ENCODE measurements around the gene OTOP2.

Gene OTOP2, protein sequence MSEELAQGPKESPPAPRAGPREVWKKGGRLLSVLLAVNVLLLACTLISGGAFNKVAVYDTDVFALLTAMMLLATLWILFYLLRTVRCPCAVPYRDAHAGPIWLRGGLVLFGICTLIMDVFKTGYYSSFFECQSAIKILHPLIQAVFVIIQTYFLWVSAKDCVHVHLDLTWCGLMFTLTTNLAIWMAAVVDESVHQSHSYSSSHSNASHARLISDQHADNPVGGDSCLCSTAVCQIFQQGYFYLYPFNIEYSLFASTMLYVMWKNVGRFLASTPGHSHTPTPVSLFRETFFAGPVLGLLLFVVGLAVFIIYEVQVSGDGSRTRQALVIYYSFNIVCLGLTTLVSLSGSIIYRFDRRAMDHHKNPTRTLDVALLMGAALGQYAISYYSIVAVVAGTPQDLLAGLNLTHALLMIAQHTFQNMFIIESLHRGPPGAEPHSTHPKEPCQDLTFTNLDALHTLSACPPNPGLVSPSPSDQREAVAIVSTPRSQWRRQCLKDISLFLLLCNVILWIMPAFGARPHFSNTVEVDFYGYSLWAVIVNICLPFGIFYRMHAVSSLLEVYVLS

DNA sequence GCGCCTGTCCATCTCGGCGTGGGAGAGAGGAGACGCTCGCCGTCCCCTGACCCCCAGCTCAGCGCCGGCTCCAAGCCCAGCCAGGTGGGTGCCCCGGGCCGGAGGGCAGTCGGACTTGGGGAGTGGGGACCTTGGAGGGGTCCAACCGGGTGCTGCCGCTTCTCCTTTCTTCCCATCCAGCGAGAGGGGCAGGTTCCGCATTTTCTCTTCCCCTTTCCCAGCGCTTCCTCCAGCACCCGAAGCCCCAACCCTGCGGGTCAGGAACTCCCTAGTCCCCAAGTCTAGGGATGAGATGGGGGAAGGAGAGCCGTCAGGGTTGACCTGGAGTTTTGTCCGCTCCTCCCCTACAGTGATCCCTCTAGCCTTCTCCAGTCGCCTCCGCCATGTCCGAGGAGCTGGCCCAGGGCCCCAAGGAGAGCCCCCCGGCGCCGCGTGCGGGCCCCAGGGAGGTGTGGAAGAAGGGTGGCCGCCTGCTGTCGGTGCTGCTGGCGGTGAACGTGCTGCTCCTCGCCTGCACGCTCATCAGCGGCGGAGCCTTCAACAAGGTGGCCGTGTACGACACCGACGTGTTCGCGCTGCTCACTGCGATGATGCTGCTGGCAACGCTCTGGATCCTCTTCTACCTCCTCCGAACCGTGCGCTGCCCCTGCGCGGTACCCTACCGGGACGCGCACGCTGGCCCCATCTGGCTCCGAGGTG lies at the start of gene OTOP2:
Gene OTOP2, plus strand, starts transcription at position 24 of the 699 bp plus-strand sequence. Its CDS starts 360 bp downstream, at position 384.
- DNase-seq: no peak

DNA sequence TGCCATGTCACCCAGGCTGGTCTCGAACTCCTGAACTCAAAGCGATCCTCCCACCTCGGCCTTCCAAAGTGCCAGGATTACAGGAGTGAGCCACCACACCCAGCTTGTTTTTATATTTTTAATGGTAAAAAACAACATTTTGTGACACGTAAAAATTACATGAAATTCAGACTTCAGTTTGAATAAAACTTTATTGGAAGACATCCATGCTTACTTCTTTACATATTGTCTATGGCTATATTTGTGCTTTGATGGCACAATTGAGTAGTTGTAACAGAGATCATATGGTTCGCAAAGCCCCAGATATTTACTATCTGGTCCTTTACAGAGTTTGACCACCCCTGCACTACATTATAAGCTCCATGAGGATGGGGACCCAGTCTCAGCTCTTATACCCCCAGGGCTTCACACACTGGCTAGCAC lies 49.4 kb upstream of the OTOP2 start:
- no peak for DNase-seq

DNA sequence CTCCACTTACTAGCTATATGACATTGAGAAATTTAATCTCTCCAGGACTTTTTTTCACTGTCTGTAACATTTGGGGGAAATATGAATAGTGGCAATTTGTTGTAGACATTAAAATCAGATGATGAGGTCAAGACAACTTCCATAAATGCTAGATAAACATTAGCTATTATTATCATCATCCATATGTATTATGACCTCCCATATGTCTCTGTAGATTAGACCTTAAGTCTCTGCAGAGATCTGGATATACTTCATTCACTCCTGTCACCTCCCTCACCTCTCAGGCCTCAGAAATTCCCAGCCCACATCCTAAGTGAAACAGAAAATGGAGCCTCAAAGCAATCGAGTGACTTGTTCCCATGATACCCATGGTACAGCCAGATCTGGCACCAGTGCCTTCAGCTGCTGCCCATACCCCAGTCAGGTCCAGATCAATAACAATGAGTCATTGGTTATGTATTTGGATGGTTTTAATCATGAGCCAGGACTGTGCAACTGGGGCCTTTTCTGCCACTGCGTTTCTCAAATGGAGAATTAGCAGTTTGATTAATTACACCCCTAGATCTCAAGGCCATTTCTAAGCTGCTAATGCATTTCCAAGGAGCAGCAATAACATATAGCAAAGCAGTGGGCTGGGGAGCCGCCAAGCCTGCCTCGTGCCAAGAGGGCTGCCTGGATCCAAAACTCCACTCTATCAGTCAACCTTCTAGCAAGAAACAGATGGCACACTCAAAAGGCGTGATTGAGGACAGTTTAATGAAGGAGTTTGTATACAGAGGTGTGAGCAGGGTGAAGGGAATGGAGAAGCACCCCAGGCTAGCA lies 48.7 kb upstream of the OTOP2 start:
- DNase-seq: no peak

DNA sequence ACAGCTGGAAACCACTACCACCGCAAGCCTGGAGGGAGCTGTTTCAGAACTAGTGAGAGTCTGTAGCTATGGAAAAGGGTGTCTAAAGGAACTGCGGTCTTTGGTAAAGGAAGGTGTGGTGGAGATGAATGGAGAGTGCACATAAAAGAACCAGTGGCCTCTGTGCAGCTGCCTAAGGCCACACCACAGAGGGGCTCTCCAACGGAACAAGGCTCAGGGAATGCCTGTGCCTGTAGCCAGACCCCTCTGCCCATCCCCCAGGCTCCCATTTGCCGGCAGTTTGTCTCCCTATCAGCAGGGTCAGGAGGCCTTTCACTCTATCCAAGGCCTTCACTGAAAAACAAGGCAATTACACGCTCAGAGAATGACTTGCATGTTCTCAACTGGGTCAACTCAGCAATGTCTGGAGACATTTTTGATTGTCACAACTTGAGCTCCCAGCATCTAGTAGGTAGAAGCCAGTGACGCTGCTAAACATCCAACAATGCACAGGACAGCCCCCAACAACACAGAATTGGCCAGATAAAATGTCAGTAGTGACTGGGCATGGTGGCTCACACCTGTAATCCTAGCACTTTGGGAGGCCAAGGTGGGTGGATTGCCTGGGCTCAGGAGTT lies 48.0 kb upstream of the OTOP2 start:
- DNase-seq: no peak

DNA sequence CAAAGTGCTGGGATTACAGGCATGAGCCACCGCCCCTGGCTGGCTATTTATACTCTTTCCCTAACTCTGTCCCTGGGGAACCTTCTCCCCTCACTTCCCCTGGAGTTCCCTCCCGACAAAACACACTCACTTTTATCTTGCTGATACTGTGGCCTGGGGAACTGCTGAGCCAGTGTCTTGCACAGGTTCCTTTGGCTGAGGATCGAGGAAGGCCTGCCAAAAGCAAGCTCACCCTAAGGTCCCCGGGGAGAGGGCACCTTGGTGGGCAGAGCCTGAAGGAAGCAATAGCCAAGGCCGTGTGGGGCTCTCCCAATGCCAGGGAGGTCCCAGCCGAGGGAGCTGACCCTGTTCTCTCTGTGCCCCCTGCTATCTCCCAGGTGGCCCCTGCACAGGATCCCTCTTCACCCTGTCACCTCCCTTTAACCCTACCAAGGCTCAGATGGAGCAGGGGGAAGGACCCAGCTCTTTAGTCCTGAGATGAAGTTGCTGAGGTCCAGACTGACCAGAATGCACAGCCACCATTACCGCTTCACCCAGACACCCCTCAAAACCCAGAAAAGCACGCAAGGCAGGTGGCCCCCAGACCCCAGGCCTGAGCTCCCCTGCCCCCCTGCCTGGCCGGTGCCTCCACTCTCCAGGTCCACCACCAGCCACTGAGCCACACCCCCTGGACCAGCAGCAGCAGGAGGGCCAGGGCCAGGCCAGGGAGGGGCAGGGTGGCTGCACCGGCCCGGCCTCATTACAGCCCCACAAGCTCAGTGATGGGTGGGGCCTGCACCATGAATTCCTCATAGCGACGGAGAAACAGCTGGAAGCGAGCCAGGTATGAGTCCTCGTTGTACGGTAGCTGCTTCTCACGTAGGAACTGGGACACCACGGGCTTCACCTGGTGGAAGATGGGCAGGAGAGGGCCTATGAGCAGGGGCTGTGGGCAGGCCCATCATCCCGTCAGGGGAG lies 46.2 kb upstream of the OTOP2 start:
- DNase-seq: no peak

DNA sequence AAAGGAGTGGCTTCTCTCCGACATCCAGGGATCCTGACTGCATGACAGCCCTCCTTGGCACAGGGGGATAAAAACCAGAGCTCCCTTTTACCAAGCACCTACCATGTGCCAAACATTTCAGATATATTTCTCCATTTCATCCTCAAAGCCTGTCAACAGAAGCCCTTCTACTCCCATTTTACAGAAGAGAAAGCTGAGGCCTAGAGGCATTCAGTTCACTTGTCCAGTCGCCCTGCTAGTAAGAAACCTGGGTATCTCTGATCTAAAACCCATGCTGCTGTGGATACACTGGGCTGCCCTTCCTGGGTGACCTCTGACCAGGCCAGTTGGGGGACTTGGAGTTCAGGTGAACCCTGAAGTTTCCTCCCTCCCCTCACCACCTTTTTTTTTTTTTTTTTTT lies 45.4 kb upstream of the OTOP2 start:
- no peak for DNase-seq

DNA sequence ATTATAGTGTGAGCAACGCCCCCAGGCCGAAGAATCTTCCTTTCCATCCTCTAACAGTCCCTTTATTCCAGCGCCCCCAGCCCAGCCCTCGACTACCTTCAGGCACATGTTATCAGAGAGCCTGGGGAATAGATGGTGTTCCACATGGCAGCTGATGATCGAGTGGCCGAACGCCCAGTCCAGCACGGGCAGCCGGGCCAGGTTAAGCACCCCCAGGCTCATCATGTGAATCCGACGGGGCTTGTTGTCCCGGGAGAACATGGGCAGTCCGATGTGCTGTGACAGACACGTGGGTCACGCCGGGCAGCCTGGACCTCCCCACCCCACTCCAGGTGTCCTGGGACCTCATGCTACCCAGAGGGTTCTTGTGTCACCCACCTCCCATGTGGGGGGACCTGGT lies 44.8 kb upstream of the OTOP2 start:
- no peak for DNase-seq

DNA sequence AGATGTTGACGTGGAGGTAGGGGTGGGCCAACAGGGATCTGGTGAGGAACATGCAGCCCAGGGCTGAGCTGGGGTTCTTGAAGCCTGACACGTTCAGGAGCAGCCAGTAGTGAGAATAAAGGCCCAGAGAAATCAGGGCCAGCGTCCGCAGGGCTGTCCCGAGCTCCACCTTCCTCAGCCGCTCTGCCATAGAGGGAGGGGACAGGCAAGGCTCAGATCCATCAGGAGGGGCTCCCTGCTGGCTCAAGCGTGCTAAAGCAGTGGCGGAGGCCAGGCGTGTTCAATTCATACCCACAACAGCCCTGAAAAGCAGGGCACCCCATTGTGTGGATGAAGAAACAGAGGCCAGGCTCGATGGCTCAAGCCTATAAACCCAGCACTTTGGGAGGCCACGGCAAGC lies 43.0 kb upstream of the OTOP2 start:
- no peak for DNase-seq

DNA sequence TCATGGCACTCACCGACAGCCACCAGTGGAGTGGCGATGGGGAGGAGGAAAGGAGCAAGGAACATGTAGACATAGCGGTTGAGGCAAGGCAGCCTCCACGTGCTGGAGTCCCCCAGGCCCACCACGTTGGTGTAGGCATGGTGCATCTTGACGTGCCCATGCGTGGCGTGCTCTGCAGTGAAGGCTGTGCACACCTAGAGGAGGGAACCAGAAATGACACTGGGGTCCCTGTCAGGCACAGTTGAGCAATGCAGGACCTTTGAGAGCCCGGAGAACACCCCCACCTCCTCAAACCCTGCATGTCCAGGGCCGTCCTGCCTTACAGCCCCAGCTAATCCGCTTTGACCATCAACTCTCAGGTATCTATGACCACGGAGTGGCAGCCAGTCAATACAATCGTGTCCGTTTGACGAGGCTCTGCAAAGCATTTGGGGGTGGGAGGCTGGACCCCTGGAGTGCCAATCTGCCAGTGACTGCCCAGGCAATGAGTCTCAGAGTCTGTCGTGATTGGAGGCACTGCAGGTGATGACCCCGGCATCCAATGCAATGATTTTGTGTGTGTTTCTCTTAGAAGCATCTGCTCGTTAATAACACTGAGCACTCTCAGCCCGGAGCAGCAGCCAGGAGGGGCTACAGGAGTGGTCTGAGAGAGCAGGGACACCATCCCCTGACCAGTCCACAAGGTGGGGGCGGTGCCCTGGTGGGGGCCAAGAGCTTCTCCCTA lies 41.4 kb upstream of the OTOP2 start:
- DNase-seq: no peak

DNA sequence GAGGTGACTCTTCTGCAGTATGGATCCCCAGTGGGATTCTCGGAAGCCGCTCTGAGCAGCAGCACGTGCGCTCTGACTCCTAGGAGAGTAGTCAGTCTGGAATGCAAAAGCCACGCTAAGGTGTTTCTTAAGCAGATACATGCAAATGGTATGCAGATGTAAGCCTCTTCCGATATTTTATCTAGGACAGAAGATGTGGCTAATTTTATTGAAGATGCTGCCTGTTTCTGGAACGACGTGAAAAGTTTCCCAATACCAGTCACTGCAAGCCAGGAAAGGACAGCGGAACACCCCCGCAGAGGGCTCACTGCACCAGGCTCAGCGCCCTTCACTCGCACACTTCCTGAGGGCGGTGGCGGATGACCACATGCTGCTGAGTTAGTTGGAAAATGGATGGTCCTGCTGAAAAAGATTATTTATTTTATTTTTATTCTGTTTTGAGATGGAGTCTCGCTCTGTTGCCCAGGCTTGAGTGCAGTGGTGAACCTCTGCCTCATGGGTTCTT lies 40.8 kb upstream of the OTOP2 start:
- no peak for DNase-seq

DNA sequence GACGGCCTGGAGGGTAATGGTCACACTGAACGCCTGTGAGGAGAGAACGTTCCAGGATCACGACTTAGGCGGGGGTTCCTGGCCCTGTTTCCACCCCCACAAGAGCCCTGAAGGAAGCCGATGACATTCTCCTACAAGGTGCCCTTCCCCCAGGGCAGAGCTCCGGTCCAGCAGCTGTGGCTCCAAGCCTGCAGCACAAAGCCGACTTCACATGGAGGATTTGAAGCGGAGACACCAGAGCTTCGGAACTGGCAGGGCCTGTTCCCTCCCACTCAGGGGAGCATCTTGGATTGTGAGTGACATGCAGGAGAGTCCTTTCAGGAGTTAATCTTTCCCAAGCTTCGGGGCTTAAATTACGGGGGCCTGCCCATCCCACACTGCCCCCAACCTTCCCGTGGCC lies 35.6 kb upstream of the OTOP2 start:
- DNase-seq: no peak

DNA sequence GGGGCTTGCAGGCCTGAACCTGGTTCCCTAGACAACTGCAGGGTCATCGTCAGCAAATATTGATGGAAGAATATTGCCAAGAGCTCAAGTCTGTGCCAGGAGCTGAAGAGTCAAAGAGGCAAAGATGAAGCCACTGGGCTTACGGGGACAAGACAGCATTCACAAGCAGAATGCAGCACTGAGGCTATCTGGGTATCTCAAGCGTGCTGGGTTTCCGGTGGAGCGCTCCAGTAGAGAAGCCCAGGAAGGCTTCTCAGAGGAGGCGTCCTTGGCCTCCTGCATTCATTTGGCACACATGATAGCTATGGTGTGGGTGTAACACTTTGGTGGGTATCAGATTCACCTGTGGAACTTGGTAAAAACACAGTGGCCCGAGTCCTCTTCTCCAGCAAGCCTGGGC lies 33.5 kb upstream of the OTOP2 start:
- DNase-seq: no peak

DNA sequence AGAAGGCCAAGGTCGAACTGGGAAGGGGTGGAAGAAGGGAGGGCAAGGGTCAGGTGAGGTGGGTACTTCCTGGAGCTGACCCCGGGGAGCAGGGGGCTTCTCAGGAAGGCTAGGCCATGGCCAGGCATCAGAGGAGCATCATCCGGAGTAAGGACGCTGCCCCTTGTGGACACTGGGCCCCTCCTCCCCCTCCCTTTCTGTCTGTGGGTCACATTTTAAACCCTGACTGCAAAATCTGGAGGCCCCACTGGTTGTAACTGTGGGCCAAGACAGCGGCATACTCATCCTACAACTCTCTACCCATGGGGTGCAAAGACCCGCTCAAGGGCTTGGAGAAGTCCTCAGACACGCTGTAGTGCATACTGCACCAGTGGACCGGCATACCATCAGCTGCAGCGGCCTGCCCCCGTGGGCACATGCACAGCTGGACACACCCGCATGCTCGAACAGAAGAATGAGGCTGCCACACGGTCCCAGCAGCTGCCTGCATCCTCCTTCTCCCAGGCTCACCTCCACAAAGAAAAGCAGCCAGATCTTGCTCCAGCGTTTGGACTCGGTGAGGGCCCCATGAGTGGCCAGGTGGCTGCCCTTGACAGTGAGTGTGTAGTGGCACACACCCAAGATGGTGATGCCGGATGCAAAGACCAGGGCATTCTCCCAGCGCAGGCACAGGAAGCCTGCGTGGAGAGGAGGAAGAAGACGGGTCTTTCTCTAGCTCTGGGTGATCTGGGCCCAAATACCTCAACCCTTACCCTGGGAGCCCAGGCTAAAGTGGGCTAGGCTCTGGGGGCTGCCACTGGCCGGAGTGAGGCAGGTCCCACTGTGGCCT lies 31.8 kb upstream of the OTOP2 start:
- peak; percentile 25 for DNase-seq

DNA sequence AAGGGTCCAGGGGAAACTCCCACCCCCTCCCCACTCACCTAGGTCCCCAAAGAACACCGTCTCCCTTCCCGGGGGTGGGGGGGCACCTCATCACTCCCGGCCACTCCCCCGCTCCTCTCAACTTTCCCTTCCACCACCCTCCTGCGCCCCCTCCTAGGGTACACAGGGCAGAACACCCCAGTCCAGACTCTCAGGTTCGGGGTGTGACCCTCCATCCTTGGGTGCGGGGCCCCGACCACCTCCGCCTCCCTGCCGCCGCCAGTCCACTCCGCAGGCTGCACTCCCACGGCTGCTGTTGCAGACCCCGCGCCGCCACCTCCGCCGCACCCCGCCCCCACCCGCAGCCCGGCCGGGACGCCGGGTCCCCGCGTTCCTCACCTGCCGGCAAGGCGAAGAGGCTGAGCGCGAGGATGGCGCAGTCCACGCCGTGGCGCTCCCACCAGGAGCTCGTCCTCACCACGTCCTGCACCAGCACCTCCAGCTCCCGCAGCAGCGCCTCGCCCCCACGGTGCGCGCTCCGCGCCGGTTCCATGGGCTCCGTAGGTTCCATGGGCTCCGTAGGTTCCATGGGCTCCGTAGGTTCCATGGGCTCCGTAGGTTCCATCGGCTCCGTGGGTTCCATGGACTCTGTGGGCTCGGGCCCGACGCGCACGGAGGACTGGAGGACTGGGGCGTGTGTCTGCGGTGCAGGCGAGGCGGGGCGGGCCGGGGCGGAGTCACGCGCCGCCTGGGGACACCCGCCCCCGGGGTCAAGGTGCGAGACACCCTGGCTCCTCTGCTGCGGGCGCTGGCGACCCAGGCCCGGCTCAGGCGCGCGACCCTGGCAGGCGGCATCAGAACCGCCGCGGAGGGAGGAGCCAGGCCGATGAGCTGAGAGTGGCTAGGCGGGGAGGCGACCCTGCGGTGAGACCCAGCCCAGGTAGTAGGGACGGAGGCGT lies 30.8 kb upstream of the OTOP2 start, which contains the start of gene FADS6:
Gene FADS6, minus strand, starts transcription at position 660 of the 938 bp plus-strand sequence. Its CDS starts 38 bp downstream, at position 622.
- no peak for DNase-seq

DNA sequence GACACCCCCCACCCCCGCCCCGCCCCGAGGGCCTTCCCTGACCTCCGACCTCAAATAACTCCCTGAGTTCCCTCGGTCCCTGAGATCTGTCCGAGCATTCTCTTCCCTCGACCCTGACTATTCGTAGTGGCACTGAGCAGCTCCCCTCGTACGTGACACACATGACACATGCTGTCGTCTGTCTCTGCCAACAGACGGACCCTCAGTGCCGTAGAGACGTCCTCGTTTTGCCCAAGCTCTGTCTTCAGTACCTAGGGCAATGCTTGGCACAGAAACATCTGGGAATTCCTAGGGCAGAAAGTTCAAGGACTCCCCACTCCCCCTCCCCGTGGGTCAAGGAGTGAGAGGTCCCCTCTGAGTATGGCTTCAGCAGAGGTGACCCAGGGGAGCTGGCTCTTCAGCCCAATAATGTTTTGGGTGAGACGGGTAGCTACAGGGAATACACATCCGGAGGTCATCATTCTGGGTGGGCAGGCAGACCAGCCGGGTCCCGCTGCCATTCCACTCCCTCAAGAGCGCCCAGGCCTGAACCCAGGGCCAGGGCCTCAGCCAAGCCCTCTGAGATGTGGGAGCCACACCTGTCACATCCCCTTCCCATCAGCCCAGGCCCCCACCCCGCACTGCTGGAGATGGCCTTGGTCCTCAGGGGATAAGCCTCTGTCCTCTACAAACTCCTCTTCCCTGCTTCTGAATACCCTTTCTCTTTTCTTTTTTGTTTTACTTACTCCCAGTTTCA lies 30.0 kb upstream of the OTOP2 start:
- no peak for DNase-seq

DNA sequence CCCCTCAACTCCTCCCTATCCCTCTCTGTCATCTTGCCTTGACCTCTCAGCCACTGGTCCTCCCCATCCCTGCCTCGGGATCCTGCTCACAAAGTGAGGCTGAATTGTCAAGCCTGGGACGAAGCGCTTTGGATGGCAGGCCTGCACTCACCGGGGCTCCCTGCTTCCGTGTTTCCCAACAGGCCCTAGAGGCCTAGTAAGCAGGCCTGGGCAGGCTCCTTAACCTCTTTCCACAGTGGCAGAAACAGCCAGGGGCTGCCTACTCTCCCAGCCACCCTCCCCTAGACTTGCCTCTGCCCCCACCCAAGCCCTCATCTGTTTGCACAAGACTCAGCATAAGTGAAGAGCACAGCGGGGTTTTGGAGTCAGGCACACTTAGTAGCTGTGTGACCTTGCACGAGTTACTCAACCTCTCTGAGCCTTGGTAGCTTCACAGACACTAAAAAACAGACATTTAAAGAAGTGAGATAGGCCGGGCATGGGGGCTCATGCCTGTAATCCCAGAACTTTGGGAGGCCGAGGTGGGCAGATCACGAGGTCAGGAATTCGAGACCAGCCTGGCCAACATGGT lies 25.6 kb upstream of the OTOP2 start:
- no peak for DNase-seq

DNA sequence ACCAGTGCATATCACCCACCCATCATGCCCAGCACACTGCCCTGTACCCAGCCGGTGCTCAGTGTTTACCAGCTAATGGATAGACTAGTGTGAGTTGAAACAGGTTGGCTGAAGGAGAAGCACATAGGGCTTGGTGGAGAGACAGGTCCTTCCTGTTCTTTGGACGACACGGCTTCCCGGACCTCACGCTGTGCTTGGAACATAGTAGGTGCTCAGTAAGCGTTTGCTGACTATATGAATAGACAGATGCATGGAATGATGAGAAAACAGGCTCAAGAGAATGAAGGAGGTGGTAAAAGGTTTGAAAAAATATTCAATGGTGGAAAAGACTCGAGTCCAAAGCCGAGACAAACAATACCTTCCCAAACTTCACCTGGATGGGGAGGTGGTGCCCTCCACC lies 23.9 kb upstream of the OTOP2 start:
- DNase-seq: no peak

Data from NCI-H510A (cell line).